AG04450 (cell line): ENCODE data around the gene CCNYL1. TPM values are rescaled to one million over a fixed set of nuclear protein-coding genes. Genes with fewer than 3 reads are reported as not detected.

Experiments used
- CTCF ChIA-PET: fragments of 300-600, 350-600 bp; formaldehyde crosslinking; extraction: SDS; loops from one replicate; lab custom pipeline; 2022; ENCODE audit warnings: antibody characterized with exemption, inconsistent platforms; lab: Charles Lee
- POLR2A ChIA-PET: fragments of 350-600 bp; formaldehyde crosslinking; extraction: SDS; loops from one replicate; lab custom pipeline; 2021; ENCODE audit warnings: antibody characterized with exemption, inconsistent platforms; lab: Yijun Ruan, JAX
- DNase-seq: peaks from one replicate; pipeline ENCODE4 v3.0.0-alpha.2; 2011; ENCODE audit warnings: low read depth, low spot score
- H3K27ac ChIP-seq: one replicate; pipeline ENCODE4 v1.5.1; 2012; ENCODE audit warnings: low read depth, low read length, control low read depth
- H3K27me3 ChIP-seq: one replicate; pipeline ENCODE4 v1.6.0; 2012; ENCODE audit warnings: low read length; ENCODE audit not compliant: control insufficient read depth, insufficient read depth
- H3K4me3 ChIP-seq: 2 replicates; pipeline ENCODE4 v1.5.1; 2011; ENCODE audit warnings: mild to moderate bottlenecking, low read depth, low read length, control low read depth
- H3K9me3 ChIP-seq: 2 replicates; pipeline ENCODE4 v1.5.1; 2012; ENCODE audit warnings: low read length; ENCODE audit not compliant: control insufficient read depth, insufficient read depth
- CTCF ChIP-seq: IDR thresholded peaks from 2 replicates; pipeline ENCODE4 v1.5.1; 2011; ENCODE audit warnings: low read depth, low read length, control low read depth, inconsistent platforms
- polyA plus RNA-seq: library from polyadenylated mRNA; depleted of rRNA; stranded (reverse); fragments of >200 nt; gene quantifications from 2 replicates; pipeline ENCODE4 v1.2.3, GENCODE V29; 2011

Gene CCNYL1
- polyA plus RNA-seq, 1 experiment = 20.5 TPM

- no peaks in the 10 kb centered on the region for H3K9me3 ChIP-seq
- no peak for DNase-seq
- no peak overlapping the region for H3K27ac ChIP-seq
- ChIA-PET CTCF (interaction anchor here (0.6 to 1.9 kb wide), 4 partner anchors 38 to 1002 kb away, joined by 3 to 7 read pairs (median 3); no protein-coding TSS in a partner anchor), POLR2A (no interaction called here)
- H3K27me3 ChIP-seq = peaks cover 5% of the 10 kb centered on the region
- no peak overlapping the region for H3K4me3 ChIP-seq
- no peak for TF ChIP-seq CTCF
Measured at GRCh38 chr2:207783514-207783913, 72.1 kb downstream of the CCNYL1 start.

DNA sequence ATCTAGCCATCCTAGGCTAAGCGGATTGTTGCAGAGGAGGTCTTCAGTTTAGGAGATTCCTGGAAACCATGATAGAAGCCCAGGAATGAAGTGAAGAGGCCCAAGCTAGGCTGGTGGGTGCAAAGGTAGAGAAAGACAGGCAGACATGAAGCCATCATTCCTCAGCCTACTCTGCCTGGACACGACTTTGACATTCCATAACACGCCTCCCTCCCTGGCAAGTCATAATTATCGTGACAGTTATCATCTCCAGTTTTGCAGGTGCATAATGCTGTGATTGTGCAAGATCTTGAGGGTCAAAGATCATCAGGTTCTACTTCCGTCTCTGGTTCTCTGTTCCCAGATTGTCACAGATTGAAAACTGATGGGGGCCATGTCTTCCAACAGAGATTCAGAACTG lies 73.5 kb downstream of the CCNYL1 start:
- Histone ChIP-seq H3K4me3 (no peak overlapping the region), H3K27ac (no peak overlapping the region), H3K9me3 (no peaks in the 10 kb centered on the region), H3K27me3 (peaks cover 5% of the 10 kb centered on the region)
- CTCF ChIA-PET = no interaction called here
- no peak for TF ChIP-seq CTCF
- DNase-seq = no peak
- POLR2A ChIA-PET = no interaction called here

- Histone ChIP-seq H3K27me3 (peaks cover 5% of the 10 kb centered on the region), H3K4me3 (no peak overlapping the region), H3K9me3 (no peaks in the 10 kb centered on the region), H3K27ac (no peak overlapping the region)
- no peak for TF ChIP-seq CTCF
- POLR2A ChIA-PET = no interaction called here
- no peak for DNase-seq
- CTCF ChIA-PET = interaction anchor here (0.7 kb wide), 1 partner anchor 15 kb away, joined by 5 read pairs; no protein-coding TSS in a partner anchor
Measured at GRCh38 chr2:207787017-207787416, 75.6 kb downstream of the CCNYL1 start.

DNA sequence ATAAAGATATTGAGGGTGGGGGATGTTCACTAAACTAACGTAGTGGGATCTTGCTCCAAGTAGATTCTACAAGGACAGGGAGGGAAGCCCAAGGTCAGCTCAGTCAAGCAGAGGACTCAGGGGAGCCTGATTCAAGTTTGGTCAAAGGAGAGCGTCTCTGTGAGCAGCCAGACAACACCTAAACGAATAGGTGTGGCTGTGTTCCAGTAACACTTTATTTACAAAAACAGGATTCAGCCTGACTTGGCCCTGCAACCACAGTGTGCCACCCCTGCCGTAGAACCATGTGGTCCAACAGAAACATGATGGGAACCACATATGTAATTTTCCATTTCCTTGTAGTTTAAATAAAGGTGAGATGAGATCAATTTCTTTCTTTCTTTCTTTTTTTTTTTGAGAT lies 76.4 kb downstream of the CCNYL1 start:
- TF ChIP-seq CTCF = no peak
- H3K27ac ChIP-seq = no peak overlapping the region
- no peak overlapping the region for H3K4me3 ChIP-seq
- ChIA-PET CTCF (no interaction called here), POLR2A (no interaction called here)
- DNase-seq = no peak
- peaks cover 5% of the 10 kb centered on the region for H3K27me3 ChIP-seq
- H3K9me3 ChIP-seq = no peaks in the 10 kb centered on the region

GRCh38 chr2:207790898-207791297 lies 79.5 kb downstream of the CCNYL1 start:
- Histone ChIP-seq H3K27me3 (peaks cover 3% of the 10 kb centered on the region), H3K27ac (no peak overlapping the region), H3K9me3 (no peaks in the 10 kb centered on the region), H3K4me3 (no peak overlapping the region)
- POLR2A ChIA-PET = no interaction called here
- DNase-seq = no peak
- no peak for TF ChIP-seq CTCF
- CTCF ChIA-PET = no interaction called here
